ENCODE results near the gene MYB. TPM values are rescaled to one million over a fixed set of nuclear protein-coding genes. Genes with fewer than 3 reads are reported as not detected.

The MYB gene
- total RNA-seq, 1 donor from 2014 or later = 0.08 TPM

DNA sequence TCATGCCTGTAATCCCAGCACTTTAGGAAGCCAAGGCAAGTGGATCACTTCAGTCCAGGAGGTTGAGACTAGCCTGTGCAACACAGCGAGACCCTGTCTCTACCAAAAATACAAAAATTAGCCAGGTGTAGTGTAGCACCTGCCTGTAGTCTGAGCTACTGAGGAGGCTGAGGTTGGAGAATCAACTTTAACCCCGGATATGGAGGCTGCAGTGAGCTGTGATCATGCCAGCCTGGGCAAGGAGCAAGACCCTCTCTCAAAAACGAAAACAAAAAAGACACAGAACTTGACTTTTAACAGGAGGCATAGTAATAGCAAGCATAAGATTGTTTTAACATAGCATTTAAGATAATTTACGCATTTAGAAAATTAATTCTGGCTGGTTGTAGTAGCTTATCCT, 32.5 kb downstream of the MYB start:
- no peak for DNase-seq
- H3K4me1 ChIP-seq = no peaks in the 10 kb centered on the region
- peaks cover 18% of the 10 kb centered on the region for H3K27me3 ChIP-seq (ENCODE audit: low read depth)
- H3K9me3 ChIP-seq (replicated peaks) = peaks cover 7% of the 10 kb centered on the region
- no peak overlapping the region for H3K4me3 ChIP-seq
- intact Hi-C loops (cut with micrococcal nuclease) = no loop called here
- no peaks in the 10 kb centered on the region for H3K36me3 ChIP-seq
- TF ChIP-seq, protein P1, sequence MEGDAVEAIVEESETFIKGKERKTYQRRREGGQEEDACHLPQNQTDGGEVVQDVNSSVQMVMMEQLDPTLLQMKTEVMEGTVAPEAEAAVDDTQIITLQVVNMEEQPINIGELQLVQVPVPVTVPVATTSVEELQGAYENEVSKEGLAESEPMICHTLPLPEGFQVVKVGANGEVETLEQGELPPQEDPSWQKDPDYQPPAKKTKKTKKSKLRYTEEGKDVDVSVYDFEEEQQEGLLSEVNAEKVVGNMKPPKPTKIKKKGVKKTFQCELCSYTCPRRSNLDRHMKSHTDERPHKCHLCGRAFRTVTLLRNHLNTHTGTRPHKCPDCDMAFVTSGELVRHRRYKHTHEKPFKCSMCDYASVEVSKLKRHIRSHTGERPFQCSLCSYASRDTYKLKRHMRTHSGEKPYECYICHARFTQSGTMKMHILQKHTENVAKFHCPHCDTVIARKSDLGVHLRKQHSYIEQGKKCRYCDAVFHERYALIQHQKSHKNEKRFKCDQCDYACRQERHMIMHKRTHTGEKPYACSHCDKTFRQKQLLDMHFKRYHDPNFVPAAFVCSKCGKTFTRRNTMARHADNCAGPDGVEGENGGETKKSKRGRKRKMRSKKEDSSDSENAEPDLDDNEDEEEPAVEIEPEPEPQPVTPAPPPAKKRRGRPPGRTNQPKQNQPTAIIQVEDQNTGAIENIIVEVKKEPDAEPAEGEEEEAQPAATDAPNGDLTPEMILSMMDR (IDR thresholded peaks at IDR 0.05; ENCODE audit: borderline replicate concordance) = no peak
- H3K27ac ChIP-seq (replicated peaks) = no peak overlapping the region

DNA sequence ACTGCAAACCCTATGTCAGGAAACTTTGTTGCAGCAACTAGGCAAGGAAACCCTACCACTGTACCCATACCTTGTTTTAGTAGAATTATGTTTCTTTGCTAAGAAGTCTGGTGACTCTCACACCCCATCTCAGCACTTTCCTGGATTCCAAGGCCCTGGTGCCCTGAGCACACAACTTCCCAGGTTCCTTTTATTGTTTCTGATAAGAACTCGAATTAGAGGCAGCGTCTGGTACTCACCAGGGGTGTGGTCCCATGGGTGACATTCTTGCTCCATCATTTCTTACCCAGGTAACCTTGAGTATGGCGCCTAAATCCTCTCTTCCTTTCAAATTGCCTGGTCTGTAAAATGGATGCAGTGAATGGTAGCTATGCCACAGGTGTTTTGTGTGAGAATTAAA, 34.1 kb downstream of the MYB start:
- intact Hi-C loops (cut with micrococcal nuclease) = no loop called here
- DNase-seq = no peak

DNA sequence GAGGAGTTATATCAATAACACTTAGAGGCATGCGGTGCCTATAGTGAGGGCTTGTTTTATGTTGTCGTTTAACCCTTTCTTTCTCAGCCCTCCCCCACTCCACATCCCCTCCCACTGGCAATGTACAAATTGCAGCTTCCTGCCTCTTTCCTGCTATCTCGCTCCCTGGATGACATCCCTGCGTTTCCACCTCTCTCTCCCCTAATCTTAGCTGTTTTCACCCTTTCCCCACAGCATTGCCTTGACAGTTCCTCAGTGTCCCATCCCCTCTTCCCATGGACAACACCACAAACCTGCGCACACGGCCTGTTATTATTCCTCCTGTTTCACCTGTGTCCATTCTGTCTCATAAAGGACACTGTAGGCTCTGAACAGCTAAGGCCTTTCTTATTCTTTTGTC, 34.5 kb downstream of the MYB start:
- Histone ChIP-seq H3K27ac (replicated peaks) (no peak overlapping the region), H3K9me3 (replicated peaks) (no peaks in the 10 kb centered on the region), H3K4me1 (no peaks in the 10 kb centered on the region), H3K4me3 (no peak overlapping the region), H3K36me3 (no peaks in the 10 kb centered on the region), H3K27me3 (ENCODE audit: low read depth) (peaks cover 28% of the 10 kb centered on the region)
- TF ChIP-seq, protein P1 (IDR thresholded peaks at IDR 0.05; ENCODE audit: borderline replicate concordance) = no peak
- intact Hi-C loops (cut with micrococcal nuclease) = no loop called here
- DNase-seq = no peak

More for the DNA sequence above, 34.1 kb downstream of the MYB start:
- H3K9me3 ChIP-seq (replicated peaks) = no peaks in the 10 kb centered on the region
- peaks cover 28% of the 10 kb centered on the region for H3K27me3 ChIP-seq (ENCODE audit: low read depth)
- TF ChIP-seq, protein P1 (IDR thresholded peaks at IDR 0.05; ENCODE audit: borderline replicate concordance) = no peak
- no peak overlapping the region for H3K27ac ChIP-seq (replicated peaks)
- H3K4me1 ChIP-seq = no peaks in the 10 kb centered on the region
- H3K4me3 ChIP-seq = no peak overlapping the region
- H3K36me3 ChIP-seq = no peaks in the 10 kb centered on the region

DNA sequence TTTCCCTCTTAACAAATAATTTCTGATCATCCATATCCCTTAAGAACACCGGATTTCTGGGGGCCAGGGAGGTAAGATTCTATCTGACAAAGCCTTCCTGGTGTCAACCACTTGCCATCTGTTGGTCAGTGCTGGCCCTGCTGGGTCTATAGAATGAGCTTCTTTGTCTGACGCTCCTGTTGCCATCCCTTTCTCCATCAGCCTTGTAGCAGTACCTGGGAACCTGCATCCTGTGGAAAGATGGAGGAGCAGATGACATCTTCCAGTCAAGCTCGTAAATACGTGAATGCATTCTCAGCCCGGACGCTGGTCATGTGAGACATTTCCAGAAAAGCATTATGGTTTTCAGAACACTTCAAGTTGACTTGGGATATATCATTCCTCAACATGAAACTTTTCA, 36.6 kb downstream of the MYB start:
- Histone ChIP-seq H3K27me3 (ENCODE audit: low read depth) (peaks cover 37% of the 10 kb centered on the region), H3K4me3 (no peak overlapping the region), H3K9me3 (replicated peaks) (no peaks in the 10 kb centered on the region), H3K4me1 (no peaks in the 10 kb centered on the region), H3K36me3 (no peaks in the 10 kb centered on the region), H3K27ac (replicated peaks) (no peak overlapping the region)
- TF ChIP-seq, protein P1 (IDR thresholded peaks at IDR 0.05; ENCODE audit: borderline replicate concordance) = no peak
- DNase-seq = no peak
- intact Hi-C loops (cut with micrococcal nuclease) = no loop called here

DNA sequence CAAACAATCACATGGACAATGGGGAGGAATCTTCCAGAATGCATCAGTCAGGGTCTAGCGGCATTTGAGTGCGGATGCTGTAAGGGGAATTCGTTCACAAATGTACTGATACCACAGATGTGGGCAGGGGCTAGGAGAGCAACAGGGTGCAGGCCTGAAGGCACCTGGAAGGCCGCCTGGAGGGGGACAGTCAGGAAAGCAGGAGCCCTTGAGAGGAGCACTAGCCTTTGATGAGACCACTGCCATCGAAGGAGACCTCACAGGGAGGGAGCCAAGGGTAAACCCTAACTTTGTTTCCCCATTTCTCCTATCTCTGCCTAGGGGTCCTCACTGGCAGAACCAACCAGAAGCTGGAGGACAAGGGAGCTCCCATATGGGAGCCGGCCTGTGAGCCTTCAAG, 38.2 kb downstream of the MYB start:
- peaks cover 33% of the 10 kb centered on the region for H3K27me3 ChIP-seq (ENCODE audit: low read depth)
- H3K27ac ChIP-seq (replicated peaks) = no peak overlapping the region
- DNase-seq = no peak
- H3K9me3 ChIP-seq (replicated peaks) = no peaks in the 10 kb centered on the region
- TF ChIP-seq, protein P1 (IDR thresholded peaks at IDR 0.05; ENCODE audit: borderline replicate concordance) = no peak
- no peak overlapping the region for H3K4me3 ChIP-seq
- intact Hi-C loops (cut with micrococcal nuclease) = no loop called here
- no peaks in the 10 kb centered on the region for H3K36me3 ChIP-seq
- no peaks in the 10 kb centered on the region for H3K4me1 ChIP-seq

DNA sequence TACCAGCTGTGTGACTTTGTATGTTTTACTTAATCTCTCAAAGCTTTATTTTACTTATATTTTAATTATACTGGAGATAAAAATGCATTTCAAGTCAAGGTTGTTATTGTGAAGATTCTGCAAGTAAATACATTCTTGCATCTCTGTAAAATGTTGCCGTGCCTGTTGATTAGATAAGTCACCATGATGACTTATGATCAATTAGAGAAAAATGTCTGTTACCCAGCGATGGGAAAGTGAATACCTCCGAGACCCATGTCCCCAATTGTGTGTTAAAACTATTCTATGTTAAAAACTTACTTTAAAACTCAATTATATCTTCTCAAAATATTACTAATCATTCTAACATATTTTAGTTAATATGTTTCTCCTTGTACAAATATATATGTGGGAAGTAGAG, 39.9 kb downstream of the MYB start:
- intact Hi-C loops (cut with micrococcal nuclease) = no loop called here
- no peak overlapping the region for H3K4me3 ChIP-seq
- H3K27ac ChIP-seq (replicated peaks) = no peak overlapping the region
- H3K9me3 ChIP-seq (replicated peaks) = no peaks in the 10 kb centered on the region
- H3K36me3 ChIP-seq = no peaks in the 10 kb centered on the region
- no peaks in the 10 kb centered on the region for H3K4me1 ChIP-seq
- H3K27me3 ChIP-seq (ENCODE audit: low read depth) = peaks cover 33% of the 10 kb centered on the region
- DNase-seq = no peak
- TF ChIP-seq, protein P1 (IDR thresholded peaks at IDR 0.05; ENCODE audit: borderline replicate concordance) = no peak

Data from left ventricle myocardium inferior (tissue), 1 donor.